IPS-15b (cell line): ENCODE measurements around the gene RBKS.

ENCODE experiments used
- H3K27me3 ChIP-seq: one replicate; pipeline ENCODE4 v1.6.1; 2013; ENCODE audit warnings: low read length; ENCODE audit not compliant: control insufficient read depth, insufficient read depth
- H3K36me3 ChIP-seq: one replicate; pipeline ENCODE4 v1.6.1; 2013; ENCODE audit warnings: low read length; ENCODE audit not compliant: control insufficient read depth, insufficient read depth
- H3K4me1 ChIP-seq: one replicate; pipeline ENCODE4 v1.6.1; 2013; ENCODE audit warnings: mild to moderate bottlenecking, low read length; ENCODE audit not compliant: control insufficient read depth, insufficient read depth
- H3K4me3 ChIP-seq: one replicate; pipeline ENCODE4 v1.5.1; 2013; ENCODE audit warnings: low read depth, low read length
- H3K9ac ChIP-seq: one replicate; pipeline ENCODE4 v1.6.1; 2013; ENCODE audit warnings: low read depth, mild to moderate bottlenecking, low read length
- H3K9me3 ChIP-seq: one replicate; pipeline ENCODE4 v1.6.1; 2013; ENCODE audit warnings: mild to moderate bottlenecking, low read length; ENCODE audit not compliant: control insufficient read depth, insufficient read depth

The RBKS gene

GRCh38 chr2:27903649-27904404 lies 13.6 kb upstream of the RBKS start:
- H3K27me3 ChIP-seq, result no peaks in the 10 kb centered on the region
- H3K9ac ChIP-seq, result no peak overlapping the region
- H3K4me3 ChIP-seq, result no peak overlapping the region
- no peaks in the 10 kb centered on the region for H3K9me3 ChIP-seq
- no peaks in the 10 kb centered on the region for H3K4me1 ChIP-seq
- H3K36me3 ChIP-seq, result no peaks in the 10 kb centered on the region

- no peak overlapping the region for H3K4me3 ChIP-seq
- no peaks in the 10 kb centered on the region for H3K27me3 ChIP-seq
- no peaks in the 10 kb centered on the region for H3K4me1 ChIP-seq
- H3K36me3 ChIP-seq, result no peaks in the 10 kb centered on the region
- no peaks in the 10 kb centered on the region for H3K9me3 ChIP-seq
- no peak overlapping the region for H3K9ac ChIP-seq
Observed at GRCh38 chr2:27903018-27903417, 12.8 kb upstream of the RBKS start.

GRCh38 chr2:27902098-27902497 lies 11.9 kb upstream of the RBKS start:
- H3K9ac ChIP-seq, result no peak overlapping the region
- no peaks in the 10 kb centered on the region for H3K36me3 ChIP-seq
- H3K4me3 ChIP-seq, result no peak overlapping the region
- H3K27me3 ChIP-seq, result no peaks in the 10 kb centered on the region
- H3K9me3 ChIP-seq, result no peaks in the 10 kb centered on the region
- no peaks in the 10 kb centered on the region for H3K4me1 ChIP-seq

- no peaks in the 10 kb centered on the region for H3K4me1 ChIP-seq
- no peaks in the 10 kb centered on the region for H3K9me3 ChIP-seq
- H3K4me3 ChIP-seq, result no peak overlapping the region
- H3K36me3 ChIP-seq, result no peaks in the 10 kb centered on the region
- H3K27me3 ChIP-seq, result no peaks in the 10 kb centered on the region
- no peak overlapping the region for H3K9ac ChIP-seq
Observed at GRCh38 chr2:27901234-27901633, 11.0 kb upstream of the RBKS start.

GRCh38 chr2:27897717-27898116 lies 7.5 kb upstream of the RBKS start:
- no peaks in the 10 kb centered on the region for H3K36me3 ChIP-seq
- no peaks in the 10 kb centered on the region for H3K9me3 ChIP-seq
- no peaks in the 10 kb centered on the region for H3K27me3 ChIP-seq
- H3K4me1 ChIP-seq, result no peaks in the 10 kb centered on the region
- no peak overlapping the region for H3K4me3 ChIP-seq
- no peak overlapping the region for H3K9ac ChIP-seq

GRCh38 chr2:27893006-27893405 lies 2.8 kb upstream of the RBKS start:
- no peaks in the 10 kb centered on the region for H3K4me1 ChIP-seq
- H3K27me3 ChIP-seq, result no peaks in the 10 kb centered on the region
- no peaks in the 10 kb centered on the region for H3K9me3 ChIP-seq
- H3K4me3 ChIP-seq, result no peak overlapping the region
- no peak overlapping the region for H3K9ac ChIP-seq
- no peaks in the 10 kb centered on the region for H3K36me3 ChIP-seq

- Histone ChIP-seq H3K27me3 (no peaks in the 10 kb centered on the region), H3K9me3 (no peaks in the 10 kb centered on the region), H3K9ac (no peak overlapping the region), H3K4me3 (peak overlapping the region; percentile 88), H3K36me3 (no peaks in the 10 kb centered on the region), H3K4me1 (no peaks in the 10 kb centered on the region)
Observed at GRCh38 chr2:27891673-27892105, 1.5 kb upstream of the RBKS start.

- no peaks in the 10 kb centered on the region for H3K4me1 ChIP-seq
- peak overlapping the region; percentile 62 for H3K9ac ChIP-seq
- no peaks in the 10 kb centered on the region for H3K9me3 ChIP-seq
- H3K27me3 ChIP-seq, result no peaks in the 10 kb centered on the region
- no peaks in the 10 kb centered on the region for H3K36me3 ChIP-seq
- H3K4me3 ChIP-seq, result peak overlapping the region; percentile 88
Observed at GRCh38 chr2:27890924-27891672, 911 bp upstream of the RBKS start.

- Histone ChIP-seq H3K27me3 (no peaks in the 10 kb centered on the region), H3K9me3 (no peaks in the 10 kb centered on the region), H3K36me3 (no peaks in the 10 kb centered on the region), H3K9ac (peak overlapping the region; percentile 57), H3K4me1 (no peaks in the 10 kb centered on the region), H3K4me3 (peak overlapping the region; percentile 88)
Observed at GRCh38 chr2:27889774-27890145, 427 bp downstream of the RBKS start.

- no peak overlapping the region for H3K4me3 ChIP-seq
- H3K36me3 ChIP-seq, result no peaks in the 10 kb centered on the region
Observed at GRCh38 chr2:27888790-27889189, 1.4 kb downstream of the RBKS start.

GRCh38 chr2:27887830-27888229 lies 2.4 kb downstream of the RBKS start:
- H3K36me3 ChIP-seq, result no peaks in the 10 kb centered on the region
- H3K9me3 ChIP-seq, result no peaks in the 10 kb centered on the region
- no peaks in the 10 kb centered on the region for H3K4me1 ChIP-seq
- H3K27me3 ChIP-seq, result no peaks in the 10 kb centered on the region
- H3K4me3 ChIP-seq, result no peak overlapping the region
- no peak overlapping the region for H3K9ac ChIP-seq

More at GRCh38 chr2:27888790-27889189, 1.4 kb downstream of the RBKS start:
- Histone ChIP-seq H3K27me3 (no peaks in the 10 kb centered on the region), H3K4me1 (no peaks in the 10 kb centered on the region), H3K9me3 (no peaks in the 10 kb centered on the region), H3K9ac (no peak overlapping the region)

GRCh38 chr2:27887111-27887510 lies 3.1 kb downstream of the RBKS start:
- Histone ChIP-seq H3K4me1 (no peaks in the 10 kb centered on the region), H3K36me3 (no peaks in the 10 kb centered on the region), H3K27me3 (no peaks in the 10 kb centered on the region), H3K9me3 (no peaks in the 10 kb centered on the region), H3K9ac (no peak overlapping the region), H3K4me3 (no peak overlapping the region)
